Right ventricle myocardium inferior (tissue), 1 donor: ENCODE results near the gene NFIB. TPM values are rescaled to one million over a fixed set of nuclear protein-coding genes. Genes with fewer than 3 reads are reported as not detected.

ENCODE experiments used
- ATAC-seq: fragments of 200-7000 bp; cut with Tn5 transposase; one replicate; pipeline ENCODE4 v1.9.1; 2020; ENCODE audit warnings: mild to moderate bottlenecking, moderate library complexity
- DNase-seq: peaks from one replicate; pipeline ENCODE4 v3.0.0; 2021; ENCODE audit errors: missing footprints
- intact Hi-C: fragments of 100-400 bp; cut with DNase I; formaldehyde crosslinking; loops from one replicate; pipeline ENCODE4 v1.11.0; 2022
- total RNA-seq: library from RNA; stranded (reverse); fragmentation: NEBNext Ultra II Directional; extraction: Animal tissue kit (Norgen Biotek cat#: 25700); gene quantifications from one replicate; pipeline ENCODE4 v1.2.1, GENCODE V29; 2021
- donor health status: DM: no; HTN: yes; CAD: no; lungs with severe emphysema.

The NFIB gene
- total RNA-seq, 1 donor from 2014 or later = 116 TPM

DNA sequence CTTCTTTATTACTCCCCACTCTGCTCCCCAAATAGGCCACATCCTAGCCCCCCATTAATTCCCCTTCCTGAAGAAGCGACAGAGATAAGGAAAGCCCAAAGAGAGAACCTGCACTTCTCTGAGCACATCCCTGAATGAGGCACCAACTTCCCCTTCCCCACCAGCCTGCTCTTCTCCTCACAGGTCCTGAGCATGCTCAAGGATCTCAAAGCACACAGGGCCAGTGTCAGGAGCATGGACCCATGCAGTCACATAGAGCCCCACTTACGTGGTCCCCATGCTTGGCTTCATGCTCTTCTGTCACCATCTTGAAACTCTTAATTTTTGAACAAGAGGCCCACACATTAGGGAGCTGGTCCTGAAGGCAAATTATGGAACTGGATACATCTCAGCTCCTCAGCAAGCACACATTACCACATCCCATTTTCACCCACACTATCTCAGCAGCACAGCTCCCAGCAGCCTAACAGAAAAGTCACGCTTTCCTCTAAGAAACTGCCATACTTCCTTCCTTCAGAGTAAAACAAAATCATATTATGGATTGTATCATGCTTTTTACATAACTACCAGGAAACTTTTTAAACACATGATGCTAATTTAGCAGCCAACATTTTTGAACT, 99.8 kb downstream of the NFIB start:
- ATAC-seq = no peak
- DNase-seq = no peak
- intact Hi-C loops = loop anchor here (5.0 kb wide), 1 partner anchor 38 kb away; no protein-coding TSS in a partner anchor

DNA sequence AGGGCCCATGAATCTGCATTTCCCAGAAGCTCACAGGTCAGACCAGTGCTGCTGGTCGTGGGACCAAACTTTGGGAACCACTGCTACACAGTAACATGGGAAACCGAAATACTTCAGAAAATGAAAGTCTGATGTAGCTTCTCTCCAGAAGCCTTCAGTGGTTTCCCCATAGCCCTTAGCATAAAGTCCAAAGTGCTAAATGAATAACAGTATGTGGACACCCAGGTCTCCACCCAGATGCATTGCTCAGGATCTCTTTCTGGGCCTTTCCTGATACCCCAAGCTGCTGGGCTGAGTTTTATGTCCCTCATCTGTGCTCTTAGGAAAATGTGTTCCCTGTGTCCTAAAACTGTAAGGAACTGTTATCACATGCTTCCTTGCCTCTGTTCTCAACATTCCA, 100.4 kb downstream of the NFIB start:
- intact Hi-C loops = loop anchor here (5.0 kb wide), 1 partner anchor 39 kb away; no protein-coding TSS in a partner anchor
- no peak for ATAC-seq
- no peak for DNase-seq

DNA sequence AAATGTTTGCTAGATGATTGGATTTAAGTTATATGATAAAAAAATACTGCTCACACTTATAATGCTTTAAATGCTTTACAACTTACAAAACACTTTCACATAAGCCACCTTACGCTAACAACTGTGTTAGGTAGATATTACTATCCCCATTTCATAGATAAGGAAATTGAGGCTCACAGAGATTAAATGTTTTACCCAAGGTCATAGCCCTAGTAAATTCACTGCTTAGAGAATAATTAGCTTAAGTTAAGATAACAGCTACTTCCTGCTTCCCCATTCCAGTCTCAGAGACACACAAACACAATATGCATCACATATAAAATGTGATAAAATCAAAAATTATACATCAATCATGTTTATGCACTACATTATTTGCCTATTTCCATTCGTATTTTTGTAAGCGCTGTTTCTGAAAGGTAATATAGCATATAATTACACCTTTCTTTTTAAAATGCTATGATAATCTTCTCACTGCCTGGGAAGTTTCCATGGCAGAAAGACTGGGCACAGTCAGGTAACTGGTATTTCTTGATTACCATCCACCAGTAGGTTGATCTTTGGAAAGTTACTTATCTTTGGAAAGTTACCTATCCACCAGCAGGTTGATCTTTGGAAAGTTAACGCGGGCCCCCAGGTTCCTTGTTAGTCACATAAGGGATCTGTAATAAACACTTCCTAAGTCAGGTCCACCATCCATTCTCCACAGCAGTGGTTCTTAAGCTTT, 101.1 kb downstream of the NFIB start:
- intact Hi-C loops = loop anchor here (5.0 kb wide), 1 partner anchor 39 kb away; no protein-coding TSS in a partner anchor
- DNase-seq = no peak
- no peak for ATAC-seq

DNA sequence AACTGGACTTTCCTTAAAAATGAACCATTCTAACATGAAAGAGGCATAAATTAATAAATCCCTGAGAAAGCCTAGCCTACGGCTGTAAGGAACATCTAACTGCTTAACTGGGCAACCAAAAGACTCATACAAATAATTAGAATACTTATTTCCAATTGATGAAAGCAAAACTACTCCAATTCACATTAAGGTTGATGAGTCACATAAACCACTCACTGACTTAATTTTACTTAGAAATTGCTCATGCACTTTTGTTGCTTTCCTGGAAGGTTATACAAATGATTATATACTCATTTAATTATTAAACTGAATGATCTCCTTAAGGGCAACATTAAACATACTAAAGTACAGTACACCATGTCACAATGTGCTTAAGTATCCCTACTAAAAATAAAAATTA, 101.9 kb downstream of the NFIB start:
- ATAC-seq = no peak
- intact Hi-C loops = loop anchor here (5.0 kb wide), 1 partner anchor 40 kb away; no protein-coding TSS in a partner anchor
- no peak for DNase-seq

DNA sequence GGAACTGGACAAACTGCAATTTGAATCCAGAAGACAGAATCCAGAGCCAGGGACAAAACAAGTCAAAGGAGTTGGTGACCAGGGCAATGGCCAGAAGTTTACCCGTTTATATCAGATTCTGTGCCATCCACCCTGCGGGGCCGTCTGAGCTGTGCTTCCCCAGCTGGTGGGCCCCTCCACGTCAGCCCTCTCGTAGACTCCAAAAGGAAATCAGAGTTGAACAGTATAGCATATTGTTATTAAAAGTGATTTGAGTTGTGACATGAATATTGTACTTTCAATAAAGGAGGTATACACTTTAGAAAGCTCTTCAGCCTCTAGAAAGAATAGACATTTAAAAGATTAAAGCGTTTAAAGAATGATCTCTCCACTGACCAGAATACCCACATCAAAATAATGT, 102.4 kb downstream of the NFIB start:
- no peak for DNase-seq

DNA sequence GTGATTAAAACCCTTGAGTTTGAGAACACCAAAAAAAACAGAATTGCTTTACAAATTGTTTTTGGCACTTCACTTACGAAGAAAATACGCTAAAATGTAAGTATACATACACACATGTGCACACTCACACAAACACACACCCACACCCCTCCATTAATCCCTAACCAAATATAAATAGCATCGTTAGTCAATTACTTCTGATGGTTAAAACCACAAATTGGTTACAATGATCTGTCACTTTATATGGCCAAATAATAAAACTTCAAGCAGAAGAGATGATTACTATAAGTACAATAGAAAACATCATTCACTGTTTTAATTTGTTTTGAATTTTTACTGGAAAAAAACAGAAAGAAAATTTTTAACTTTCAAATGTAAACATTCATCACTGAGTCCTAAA, 103.5 kb downstream of the NFIB start:
- ATAC-seq (no peak), DNase-seq (no peak)
- intact Hi-C loops = loop anchor here (5.0 kb wide), 1 partner anchor 42 kb away; no protein-coding TSS in a partner anchor

More for the DNA sequence above, 102.4 kb downstream of the NFIB start:
- ATAC-seq = no peak
- intact Hi-C loops = loop anchor here (5.0 kb wide), 1 partner anchor 41 kb away; no protein-coding TSS in a partner anchor

DNA sequence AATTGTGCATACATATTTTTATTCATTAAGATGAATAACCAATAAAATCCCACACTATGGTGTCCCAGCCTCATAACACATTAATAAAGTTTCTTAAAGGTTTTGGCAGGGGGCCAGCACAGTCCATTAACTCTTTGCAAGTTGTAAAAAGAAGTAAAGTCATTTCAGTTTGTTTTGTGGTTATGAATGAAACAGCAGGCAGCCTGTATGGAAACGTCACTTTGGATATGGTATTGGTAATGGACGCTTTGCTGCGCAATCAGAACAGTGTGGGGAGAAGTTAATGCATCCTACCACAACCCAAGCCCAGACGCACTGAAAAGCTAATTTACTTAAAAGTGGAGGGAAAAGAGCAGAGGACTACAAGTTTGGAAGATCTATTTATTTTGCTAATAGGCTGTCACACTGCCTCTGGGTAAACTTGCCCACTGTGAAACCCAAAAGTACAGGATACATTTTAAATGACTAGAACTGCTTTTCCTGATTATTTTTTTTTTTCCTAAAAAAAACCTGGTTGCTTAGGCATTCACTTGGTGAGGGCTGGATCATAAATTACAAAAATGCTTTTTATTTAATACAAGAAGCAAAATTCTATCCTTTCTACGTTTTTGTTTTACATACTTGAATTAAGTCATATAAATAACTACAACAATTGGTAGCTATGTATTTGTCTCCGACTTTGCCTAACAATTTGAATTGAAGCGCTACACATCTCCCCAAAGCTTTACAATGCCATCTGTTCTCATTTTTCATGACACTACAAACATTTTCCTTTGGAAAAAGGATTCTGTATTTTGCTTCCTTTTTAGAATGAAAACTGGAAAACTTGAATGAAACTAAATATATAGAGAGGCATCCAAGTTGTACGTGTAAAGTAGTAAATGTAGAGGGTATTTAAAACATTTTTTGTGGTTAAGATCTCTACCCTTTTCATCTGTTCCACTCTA, 104.3 kb downstream of the NFIB start:
- DNase-seq = no peak
- intact Hi-C loops = loop anchor here (5.0 to 10.0 kb wide), 2 partner anchors 43 to 185 kb away; no protein-coding TSS in a partner anchor
- ATAC-seq = no peak

DNA sequence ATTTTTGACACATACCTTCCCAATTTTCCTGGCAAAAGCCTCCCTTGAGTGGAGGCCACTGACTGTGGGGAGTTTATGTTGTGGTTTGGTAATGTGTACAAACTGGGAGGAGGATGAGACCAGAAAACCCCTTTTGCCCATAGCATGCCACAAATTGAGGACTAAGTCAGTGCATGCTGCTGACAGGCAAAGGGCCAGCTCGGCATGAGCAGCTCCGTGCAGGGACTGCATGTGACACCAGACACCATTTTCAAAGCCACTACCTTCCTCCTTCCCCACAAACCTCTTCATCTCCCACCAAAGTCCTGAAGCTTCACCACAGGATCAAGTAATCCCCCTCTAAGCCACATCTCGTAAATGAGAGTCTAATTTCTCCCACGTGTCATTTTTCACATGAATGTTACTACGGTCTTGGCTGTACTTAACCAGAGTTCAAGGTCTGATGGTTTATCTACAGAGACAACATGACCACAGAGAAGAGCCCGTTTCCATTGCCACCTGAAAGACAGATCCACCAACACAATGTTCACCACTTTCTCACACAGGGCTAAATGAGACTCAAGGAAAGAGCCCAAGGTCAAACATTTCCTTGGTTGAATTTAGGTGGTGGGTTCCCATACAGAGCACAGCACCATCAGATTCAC, 106.5 kb downstream of the NFIB start:
- intact Hi-C loops = loop anchor here (10.0 kb wide), 1 partner anchor 183 kb away; no protein-coding TSS in a partner anchor
- ATAC-seq = no peak
- DNase-seq = no peak

DNA sequence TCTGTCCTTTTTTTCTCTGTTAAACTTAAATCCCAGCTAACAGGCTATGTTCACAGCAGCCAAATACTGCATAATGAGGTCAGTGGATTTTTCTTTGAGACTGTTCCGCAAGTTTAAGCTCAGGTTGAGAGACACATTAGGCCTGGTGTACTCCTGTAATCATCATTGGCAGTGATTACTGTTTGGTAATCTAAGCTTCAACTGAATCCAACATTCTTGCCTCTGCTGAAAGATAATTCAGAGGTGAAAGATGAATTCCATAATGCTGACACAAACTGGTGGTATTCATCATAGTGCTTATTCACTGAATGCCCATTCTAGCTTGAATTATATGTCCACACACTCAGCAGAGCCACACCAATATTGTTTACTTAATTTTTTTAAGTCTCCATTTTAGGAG, 108.5 kb downstream of the NFIB start:
- intact Hi-C loops = loop anchor here (2.0 to 10.0 kb wide), 2 partner anchors 109 to 181 kb away; partner anchors contain the start of gene NFIB

DNA sequence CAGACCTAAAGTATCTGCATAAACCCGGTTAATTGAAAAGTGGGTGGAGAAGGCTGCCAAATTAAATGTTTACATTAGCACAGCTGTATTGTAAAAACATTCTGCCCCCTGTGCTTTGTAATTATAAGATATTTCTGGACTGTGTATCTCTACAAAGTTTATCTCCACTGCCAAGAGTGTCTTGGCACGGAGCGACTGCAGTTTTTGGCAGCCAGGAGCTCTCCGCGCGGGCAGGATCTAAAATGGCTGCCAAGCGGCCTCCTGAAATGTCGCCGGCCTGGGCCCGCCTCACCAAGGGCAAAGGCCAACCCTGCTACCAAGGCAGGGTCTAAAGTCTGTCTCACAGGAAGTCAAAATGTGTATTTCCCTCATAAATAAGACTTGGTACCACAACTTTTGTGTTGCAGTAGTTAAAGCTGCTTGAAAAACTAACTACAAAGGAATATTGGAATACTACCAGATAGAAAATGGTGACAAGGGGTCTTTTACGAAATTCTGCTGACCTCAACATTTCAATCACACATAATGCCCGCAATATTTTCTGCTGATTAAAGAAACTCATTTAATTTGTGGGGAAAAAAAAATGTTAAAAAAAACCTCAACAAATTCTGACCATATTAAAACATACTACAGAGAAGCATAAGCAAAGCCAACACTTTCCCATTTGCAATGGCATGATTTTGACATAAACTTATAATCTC, 110.4 kb downstream of the NFIB start:
- DNase-seq (peak; percentile 77), ATAC-seq (peak; percentile 70)
- intact Hi-C loops = loop anchor here (2.0 to 10.0 kb wide), 2 partner anchors 111 to 179 kb away; partner anchors contain the start of gene NFIB

More for the DNA sequence above, 108.5 kb downstream of the NFIB start:
- no peak for DNase-seq
- ATAC-seq = peak; percentile 58

DNA sequence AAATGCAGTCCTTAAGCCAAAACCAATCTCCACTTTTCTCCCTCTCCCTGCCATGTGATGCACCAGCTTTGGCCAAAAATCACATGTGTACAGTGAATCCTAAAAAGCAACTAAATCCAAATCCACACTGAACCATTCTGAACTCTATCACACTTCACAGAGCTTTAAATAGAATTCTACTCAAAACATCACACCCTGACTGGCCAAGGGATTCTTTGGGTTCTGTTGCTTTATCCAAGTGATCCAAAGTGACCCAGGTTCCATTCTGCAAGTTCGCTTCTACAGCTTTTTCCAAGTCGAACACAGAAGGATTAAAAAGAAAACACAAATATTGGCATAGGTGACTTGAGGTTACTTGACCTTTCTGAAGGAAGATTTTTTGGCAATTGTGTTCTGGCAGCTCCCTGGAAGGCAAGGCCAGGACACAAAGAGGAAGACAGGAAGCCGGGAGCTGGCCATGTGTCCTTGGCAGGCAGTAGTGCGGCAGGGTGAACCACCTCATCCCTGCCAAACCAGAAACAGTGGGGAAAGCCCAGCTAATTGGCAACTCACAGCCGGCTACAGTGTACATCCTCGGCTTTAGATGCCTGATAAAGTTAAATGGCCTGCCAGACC, 115.0 kb downstream of the NFIB start:
- ATAC-seq (peak; percentile 87), DNase-seq (peak; percentile 78)
- intact Hi-C loops = no loop called here

DNA sequence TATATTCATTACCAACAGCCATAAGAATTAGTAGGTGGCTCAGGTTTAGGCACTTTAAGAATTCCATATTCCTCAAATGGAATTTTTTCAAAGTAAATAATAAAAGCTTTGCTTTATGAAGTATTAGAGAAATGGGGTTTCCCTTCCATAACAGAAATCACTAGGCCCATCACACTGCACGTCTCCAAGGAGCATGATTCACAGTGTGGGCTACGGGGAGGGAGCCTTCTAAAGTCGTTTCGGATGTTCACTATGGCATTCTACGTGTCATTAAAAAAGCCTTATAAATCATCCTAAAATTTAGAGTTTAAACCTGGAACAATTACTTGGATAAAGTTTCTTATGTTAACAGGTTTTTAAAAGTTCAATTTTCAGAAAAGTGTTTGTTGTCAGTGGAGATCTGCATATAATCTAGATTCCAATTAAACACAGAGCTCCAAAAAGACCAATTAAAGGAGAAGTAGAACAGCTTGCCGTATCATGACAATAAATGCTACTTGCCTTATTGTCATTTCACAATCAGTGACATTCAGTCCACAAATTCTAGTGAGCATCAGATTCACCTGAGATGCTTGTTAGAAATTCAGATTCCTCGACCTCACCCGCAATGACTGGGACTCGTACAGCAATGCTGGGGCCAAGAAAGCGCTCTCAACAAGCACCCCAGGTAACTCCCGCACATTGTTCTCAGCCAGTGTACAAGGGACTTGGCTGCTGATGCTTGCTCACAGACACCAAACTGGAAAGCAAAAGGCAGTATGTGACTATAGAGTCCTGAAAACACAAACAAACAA, 115.7 kb downstream of the NFIB start:
- DNase-seq = no peak
- peak; percentile 42 for ATAC-seq
- intact Hi-C loops = no loop called here

DNA sequence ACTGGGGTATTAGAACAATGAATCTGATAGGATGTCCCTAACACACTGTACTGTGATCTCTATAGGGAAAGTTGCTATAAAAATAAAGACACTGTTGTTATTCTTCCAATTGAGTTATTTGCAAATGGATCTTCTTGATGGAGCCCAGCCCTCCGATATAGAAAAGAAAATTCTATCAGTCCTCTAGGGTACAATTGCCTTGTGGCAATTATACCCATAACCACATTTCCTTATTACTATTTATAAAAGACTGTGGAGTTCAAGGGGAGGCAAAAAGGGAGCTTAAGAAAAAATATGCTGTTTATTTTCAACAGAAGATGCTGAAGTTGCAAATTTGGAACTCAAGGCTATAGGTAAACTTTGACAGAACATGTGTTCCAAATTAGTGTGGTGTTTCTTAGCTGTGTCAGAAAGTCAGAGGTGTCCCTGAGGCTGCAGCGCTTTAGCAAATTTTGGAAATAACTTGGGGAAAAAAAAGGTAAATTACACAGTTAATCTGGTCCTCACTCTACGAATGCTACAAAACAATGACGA, 116.5 kb downstream of the NFIB start:
- DNase-seq = no peak
- intact Hi-C loops = no loop called here
- ATAC-seq = no peak

DNA sequence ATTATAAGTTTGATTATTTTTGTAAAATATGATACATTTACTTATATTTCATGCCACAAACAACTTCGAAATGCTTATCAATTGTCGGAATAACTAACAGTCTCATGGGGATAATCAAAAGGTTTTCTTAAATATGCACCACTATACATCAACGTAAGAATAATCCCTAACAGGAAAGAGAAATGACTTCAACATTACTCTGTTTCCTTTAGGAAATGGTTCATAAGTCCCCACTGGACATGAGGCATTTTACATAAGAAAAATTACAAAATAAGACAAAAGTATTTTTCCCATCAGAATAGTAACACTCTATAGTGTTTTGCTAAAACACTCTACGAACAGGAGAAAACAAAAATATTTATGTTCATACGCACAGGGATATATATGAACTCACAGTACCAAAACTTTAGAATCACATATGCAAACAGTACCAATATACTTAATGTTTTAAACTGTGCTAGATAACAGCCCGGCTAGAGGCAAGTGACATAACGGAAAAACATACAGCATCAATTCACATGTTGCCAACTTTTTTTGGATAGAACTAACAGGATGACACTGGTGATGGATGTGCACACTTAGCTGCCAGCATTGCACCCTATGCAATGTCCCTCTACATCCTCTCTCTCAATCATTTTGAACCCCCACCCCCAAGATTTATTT, 120.5 kb downstream of the NFIB start:
- ATAC-seq (no peak), DNase-seq (no peak)
- intact Hi-C loops = no loop called here

DNA sequence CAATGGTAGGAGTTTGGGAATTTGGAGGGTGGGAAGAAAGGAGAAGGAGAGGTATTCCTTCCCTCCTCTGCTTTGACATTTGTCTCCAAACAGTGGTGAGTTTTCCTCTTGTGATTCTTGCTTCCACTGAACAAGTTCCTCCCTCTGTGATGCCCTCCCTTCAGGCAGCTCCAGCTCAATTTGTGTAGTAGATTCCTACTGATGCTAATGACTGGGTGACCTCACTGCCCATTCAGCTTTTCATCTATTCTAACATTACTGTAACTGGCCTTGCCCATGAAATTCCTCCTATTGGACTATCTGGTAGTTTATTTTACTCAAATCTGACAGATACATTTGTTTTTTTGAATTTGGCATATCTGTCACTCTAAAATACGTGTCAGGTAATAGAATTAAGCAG, 121.4 kb downstream of the NFIB start:
- no peak for DNase-seq
- intact Hi-C loops = no loop called here
- no peak for ATAC-seq

DNA sequence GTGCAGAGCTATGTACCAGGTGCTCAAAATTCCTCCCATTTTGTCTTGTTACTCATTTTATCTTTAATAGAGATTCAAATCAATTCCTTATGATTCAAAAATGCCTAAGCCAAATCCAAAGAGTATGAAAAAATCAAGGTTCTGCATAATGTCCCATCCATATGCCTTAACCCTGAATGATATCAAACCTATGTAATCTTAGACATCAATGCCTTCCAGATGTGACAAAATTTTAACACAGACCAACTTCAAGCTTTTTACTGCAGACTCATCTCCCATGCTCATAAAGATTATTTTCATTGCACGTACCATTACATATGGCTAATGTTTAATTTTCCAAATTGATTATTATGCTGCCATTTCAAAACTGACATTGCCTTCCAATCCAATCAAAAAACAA, 122.4 kb downstream of the NFIB start:
- DNase-seq (no peak), ATAC-seq (no peak)
- intact Hi-C loops = no loop called here
